HepG2 (cell line): ENCODE results near the gene LCAT. TPM values are rescaled to one million over a fixed set of nuclear protein-coding genes. Genes with fewer than 3 reads are reported as not detected.

Experiments
- ATRX ChIP-seq: sonication (generic); formaldehyde crosslinking; IDR thresholded peaks from 2 replicates; pipeline ENCODE4 v1.4.0; 2020; ENCODE audit warnings: missing genetic modification reagents, borderline replicate concordance
- BCLAF1 ChIP-seq: fragments of 450-650 bp; IDR thresholded peaks from 2 replicates; pipeline ENCODE4 v1.6.1; 2017; ENCODE audit warnings: mild to moderate bottlenecking
- BRD4 ChIP-seq: sonication (generic); formaldehyde crosslinking; IDR thresholded peaks from 2 replicates; pipeline ENCODE4 v1.4.0; 2020; ENCODE audit warnings: missing genetic modification reagents
- ELF1 ChIP-seq: sonication (generic); formaldehyde crosslinking; IDR thresholded peaks from 2 replicates; pipeline ENCODE4 v1.4.0; 2020; ENCODE audit warnings: missing genetic modification reagents
- ETV6 ChIP-seq: sonication (generic); formaldehyde crosslinking; conservative IDR thresholded peaks from 2 replicates; pipeline ENCODE4 v1.4.0; 2020; ENCODE audit warnings: missing genetic modification reagents
- HNF4A ChIP-seq: sonication (generic); formaldehyde crosslinking; IDR thresholded peaks from 2 replicates; pipeline ENCODE4 v1.4.0; 2020; ENCODE audit warnings: missing genetic modification reagents
- KLF15 ChIP-seq: sonication (generic); formaldehyde crosslinking; IDR thresholded peaks from 2 replicates; pipeline ENCODE4 v1.8.1; 2023; ENCODE audit warnings: borderline replicate concordance, mild to moderate bottlenecking, inconsistent platforms, missing genetic modification reagents, mixed read lengths
- MAFF ChIP-seq: IDR thresholded peaks from 2 replicates; pipeline ENCODE4 v1.6.1; 2011; ENCODE audit warnings: low read depth, low read length, improper control_type of control experiment
- MAFK ChIP-seq, 2 experiments: IDR thresholded peaks in 1 of 2; conservative IDR thresholded peaks in 1 of 2; 2 replicates each; pipeline ENCODE4 v1.6.1; 2011; ENCODE audit warnings: improper control_type of control experiment in 2 of 2, low read length in 2 of 2
- NR3C1 ChIP-seq: sonication (generic); formaldehyde crosslinking; IDR thresholded peaks from 2 replicates; pipeline ENCODE4 v1.4.0; 2020; ENCODE audit warnings: missing genetic modification reagents
- ONECUT2 ChIP-seq: sonication (generic); formaldehyde crosslinking; IDR thresholded peaks from 2 replicates; pipeline ENCODE4 v1.4.0; 2020; ENCODE audit warnings: missing genetic modification reagents
- PAF1 ChIP-seq: IDR thresholded peaks from 2 replicates; pipeline ENCODE4 v1.6.1; 2016; ENCODE audit warnings: missing genetic modification reagents, missing compliant biosample characterization
- RAD21 ChIP-seq: fragments of 450-650 bp; formaldehyde crosslinking; IDR thresholded peaks from 2 replicates; pipeline ENCODE4 v1.5.0; 2020; ENCODE audit warnings: mild to moderate bottlenecking
- ZFX ChIP-seq: sonication (generic); formaldehyde crosslinking; IDR thresholded peaks from 2 replicates; pipeline ENCODE4 v1.4.0; 2020; ENCODE audit warnings: mild to moderate bottlenecking, low read depth, missing genetic modification reagents, moderate library complexity
- ZNF280B ChIP-seq: sonication (generic); formaldehyde crosslinking; IDR thresholded peaks from 2 replicates; pipeline ENCODE4 v1.5.0; 2020; ENCODE audit warnings: missing genetic modification reagents, mild to moderate bottlenecking, borderline replicate concordance
- ZNF619 ChIP-seq: sonication (generic); formaldehyde crosslinking; IDR thresholded peaks from 2 replicates; pipeline ENCODE4 v1.4.0; 2020; ENCODE audit warnings: mild to moderate bottlenecking, missing genetic modification reagents
- ZNF83 ChIP-seq: sonication (generic); formaldehyde crosslinking; IDR thresholded peaks from 2 replicates; pipeline ENCODE4 v1.4.0; 2020; ENCODE audit warnings: missing genetic modification reagents, mild to moderate bottlenecking, borderline replicate concordance
- ZNF839 ChIP-seq: sonication (generic); formaldehyde crosslinking; IDR thresholded peaks from 2 replicates; pipeline ENCODE4 v1.4.0; 2020; ENCODE audit warnings: missing genetic modification reagents, mild to moderate bottlenecking, borderline replicate concordance
- ZSCAN20 ChIP-seq: sonication (generic); formaldehyde crosslinking; IDR thresholded peaks from 2 replicates; pipeline ENCODE4 v1.4.0; 2020; ENCODE audit warnings: missing genetic modification reagents, mild to moderate bottlenecking, borderline replicate concordance
- ZSCAN31 ChIP-seq: sonication (generic); formaldehyde crosslinking; IDR thresholded peaks from 2 replicates; pipeline ENCODE4 v1.5.0; 2020; ENCODE audit warnings: low read depth, mild to moderate bottlenecking, missing genetic modification reagents
- polyA plus RNA-seq, 8 experiments: library from polyadenylated mRNA; depleted of rRNA in 3 of 8; stranded (reverse) in 7 of 8; unstranded in 1 of 8; fragments of >200 nt; fragmentation: Illumina TruSeq in 4 of 8; extraction: Trizol in 4 of 8; gene quantifications; 2 replicates each; pipeline versions ENCODE4 v1.2.1 to v1.2.3, GENCODE V29; 2011 to 2016; ENCODE audit warnings: low read depth in 4 of 8, missing spikeins in 1 of 8, mixed read lengths in 1 of 8; ENCODE audit not compliant: insufficient read depth in 1 of 8
- total RNA-seq, 5 experiments: library from RNA; depleted of rRNA; stranded (reverse); fragments of >200 nt; fragmentation: Illumina TruSeq; extraction: Trizol; gene quantifications; 2 replicates each; pipeline ENCODE4 v1.2.3, GENCODE V29; 2016; ENCODE audit warnings: low read depth in 1 of 5
- TF ChIP-seq, protein P1 (sequence below): sonication (generic); formaldehyde crosslinking; IDR thresholded peaks from 2 replicates; pipeline ENCODE4 v1.5.1; 2020; ENCODE audit warnings: mild to moderate bottlenecking, missing genetic modification reagents, moderate library complexity
- TF ChIP-seq, protein P2 (sequence below): sonication (generic); formaldehyde crosslinking; IDR thresholded peaks from 2 replicates; pipeline ENCODE4 v1.8.0; 2022; ENCODE audit warnings: missing genetic modification reagents, mild to moderate bottlenecking, moderate library complexity, borderline replicate concordance

Gene LCAT
- total and polyA plus RNA-seq, 2 of the 13 experiments (the other 11 are each of a cell fraction or from before 2014, with no cell fraction given): 36.1 to 38.9 TPM

GRCh38 chr16:67907397-67908180, 36.3 kb downstream of the LCAT start (continued):
- TF ChIP-seq ONECUT2 (no peak), ATRX (CRISPR knock-in tag) (no peak), ELF1 (CRISPR knock-in tag) (no peak), ZNF839 (CRISPR knock-in tag) (0 out of 2 replicates have a peak, but pooled peaks have one; percentile 45), ZNF280B (CRISPR knock-in tag) (no peak), ZSCAN20 (CRISPR knock-in tag) (no peak), RAD21 (CRISPR knock-in tag) (0 out of 2 replicates have a peak, but pooled peaks have one; percentile 9), MAFF (no peak), NR3C1 (CRISPR knock-in tag) (no peak), ETV6 (no peak), ZFX (CRISPR knock-in tag) (peak; percentile 45; the same call in 1 of the 2 replicates), BCLAF1 (no peak), MAFK (conservative IDR thresholded peaks at IDR 0.05 in 1 of 2, IDR thresholded peaks at IDR 0.05 in 1 of 2; ENCODE audit: low read length in 2 of 2) (no peak), ZNF83 (CRISPR knock-in tag) (0 out of 2 replicates have a peak, but pooled peaks have one; percentile 42), PAF1 (no peak), ZSCAN31 (CRISPR knock-in tag) (no peak), BRD4 (no peak), KLF15 (CRISPR knock-in tag) (no peak), HNF4A (CRISPR knock-in tag) (peak; percentile 48; the same call in 1 of the 2 replicates), ZNF619 (CRISPR knock-in tag) (0 out of 2 replicates have a peak, but pooled peaks have one; percentile 20)
- TF ChIP-seq, protein P1, sequence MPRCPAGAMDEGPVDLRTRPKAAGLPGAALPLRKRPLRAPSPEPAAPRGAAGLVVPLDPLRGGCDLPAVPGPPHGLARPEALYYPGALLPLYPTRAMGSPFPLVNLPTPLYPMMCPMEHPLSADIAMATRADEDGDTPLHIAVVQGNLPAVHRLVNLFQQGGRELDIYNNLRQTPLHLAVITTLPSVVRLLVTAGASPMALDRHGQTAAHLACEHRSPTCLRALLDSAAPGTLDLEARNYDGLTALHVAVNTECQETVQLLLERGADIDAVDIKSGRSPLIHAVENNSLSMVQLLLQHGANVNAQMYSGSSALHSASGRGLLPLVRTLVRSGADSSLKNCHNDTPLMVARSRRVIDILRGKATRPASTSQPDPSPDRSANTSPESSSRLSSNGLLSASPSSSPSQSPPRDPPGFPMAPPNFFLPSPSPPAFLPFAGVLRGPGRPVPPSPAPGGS (CRISPR knock-in tag): no peak
- TF ChIP-seq, protein P2, sequence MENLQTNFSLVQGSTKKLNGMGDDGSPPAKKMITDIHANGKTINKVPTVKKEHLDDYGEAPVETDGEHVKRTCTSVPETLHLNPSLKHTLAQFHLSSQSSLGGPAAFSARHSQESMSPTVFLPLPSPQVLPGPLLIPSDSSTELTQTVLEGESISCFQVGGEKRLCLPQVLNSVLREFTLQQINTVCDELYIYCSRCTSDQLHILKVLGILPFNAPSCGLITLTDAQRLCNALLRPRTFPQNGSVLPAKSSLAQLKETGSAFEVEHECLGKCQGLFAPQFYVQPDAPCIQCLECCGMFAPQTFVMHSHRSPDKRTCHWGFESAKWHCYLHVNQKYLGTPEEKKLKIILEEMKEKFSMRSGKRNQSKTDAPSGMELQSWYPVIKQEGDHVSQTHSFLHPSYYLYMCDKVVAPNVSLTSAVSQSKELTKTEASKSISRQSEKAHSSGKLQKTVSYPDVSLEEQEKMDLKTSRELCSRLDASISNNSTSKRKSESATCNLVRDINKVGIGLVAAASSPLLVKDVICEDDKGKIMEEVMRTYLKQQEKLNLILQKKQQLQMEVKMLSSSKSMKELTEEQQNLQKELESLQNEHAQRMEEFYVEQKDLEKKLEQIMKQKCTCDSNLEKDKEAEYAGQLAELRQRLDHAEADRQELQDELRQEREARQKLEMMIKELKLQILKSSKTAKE (CRISPR knock-in tag): no peak
